ENCODE measurements around the gene PLA2G4A.

Gene PLA2G4A
- total RNA-seq: 29.1 to 290 (median 49.6) reads per million in 18 experiments

- peak; percentile 80 to 83 for DNase-seq
Observed at GRCh38 chr1:186828611-186829454, at the start of gene PLA2G4A. Gene PLA2G4A (plus strand): TSS chr1:186828949. CDS start chr1:186854355, 25,406 bp downstream.

- DNase-seq: no peak
Observed at GRCh38 chr1:186780076-186780475, 48.7 kb upstream of the PLA2G4A start.

GRCh38 chr1:186781730-186782129 lies 47.0 kb upstream of the PLA2G4A start:
- no peak for DNase-seq

- no peak for DNase-seq
Observed at GRCh38 chr1:186782791-186783190, 46.0 kb upstream of the PLA2G4A start.

- no peak for DNase-seq
Observed at GRCh38 chr1:186783193-186783592, 45.6 kb upstream of the PLA2G4A start.

GRCh38 chr1:186785503-186785902 lies 43.2 kb upstream of the PLA2G4A start:
- peak; percentile 20 to 36 for DNase-seq

GRCh38 chr1:186790101-186790500 lies 38.6 kb upstream of the PLA2G4A start:
- DNase-seq: no peak

- DNase-seq: no peak
Observed at GRCh38 chr1:186792870-186793581, 35.7 kb upstream of the PLA2G4A start.

GRCh38 chr1:186793582-186793927 lies 35.2 kb upstream of the PLA2G4A start:
- DNase-seq: no peak

- DNase-seq: no peak
Observed at GRCh38 chr1:186798960-186799688, 29.6 kb upstream of the PLA2G4A start.

- DNase-seq: no peak
Observed at GRCh38 chr1:186799689-186800054, 29.1 kb upstream of the PLA2G4A start.

- peak; percentile 6 to 55 for DNase-seq
Observed at GRCh38 chr1:186802388-186802787, 26.4 kb upstream of the PLA2G4A start.

GRCh38 chr1:186804679-186805078 lies 24.1 kb upstream of the PLA2G4A start:
- no peak for DNase-seq

- DNase-seq: peak in 1 of 2 donors; percentile 11
Observed at GRCh38 chr1:186806477-186806876, 22.3 kb upstream of the PLA2G4A start.

GRCh38 chr1:186807163-186807562 lies 21.6 kb upstream of the PLA2G4A start:
- DNase-seq: no peak

GRCh38 chr1:186811892-186812291 lies 16.9 kb upstream of the PLA2G4A start:
- DNase-seq: no peak

GRCh38 chr1:186812570-186812969 lies 16.2 kb upstream of the PLA2G4A start:
- DNase-seq: no peak

GRCh38 chr1:186813420-186813819 lies 15.3 kb upstream of the PLA2G4A start:
- DNase-seq: no peak

- peak; percentile 63 to 73 for DNase-seq
Observed at GRCh38 chr1:186819126-186819525, 9.6 kb upstream of the PLA2G4A start.

GRCh38 chr1:186819563-186819962 lies 9.2 kb upstream of the PLA2G4A start:
- no peak for DNase-seq

GRCh38 chr1:186829686-186830587 lies 1.2 kb downstream of the PLA2G4A start:
- DNase-seq: peak in 1 of 2 donors; percentile 61

- no peak for DNase-seq
Observed at GRCh38 chr1:186831168-186831567, 2.4 kb downstream of the PLA2G4A start.

Data from inflammatory macrophage (primary cell).